HG02588 (cell line): ENCODE measurements around the gene HBM.
"Not testable (repeated sequence)": the region's sequence is repeated elsewhere in the genome, so short reads cannot be mapped to it uniquely, and the experiment has no call there.

Experiments used
- ATAC-seq: cut with Tn5 transposase; IDR thresholded peaks from one replicate; pipeline ENCODE4 v1.9.1; 2021; ENCODE audit warnings: mild to moderate bottlenecking, moderate library complexity; ENCODE audit not compliant: unreplicated experiment

HBM gene

GRCh38 chr16:167122-167690 lies 1.4 kb downstream of the HBM start:
- no peak for ATAC-seq

DNA sequence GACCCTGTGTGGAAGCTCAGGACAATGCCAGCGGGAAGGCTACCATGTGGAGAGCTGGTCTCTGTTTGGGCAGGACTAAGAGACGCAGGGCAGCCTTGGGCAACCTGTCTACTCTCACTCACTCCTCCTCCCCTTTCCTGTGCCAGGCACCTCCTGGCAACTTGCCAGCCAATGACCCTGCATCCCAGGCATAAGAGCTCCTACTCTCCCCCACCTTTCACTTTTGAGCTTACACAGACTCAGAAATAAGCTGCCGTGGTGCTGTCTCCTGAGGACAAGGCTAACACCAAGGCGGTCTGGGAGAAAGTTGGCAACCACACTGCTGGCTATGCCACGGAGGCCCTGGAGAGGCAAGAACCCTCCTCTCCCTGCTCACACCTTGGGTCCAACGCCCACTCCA lies 2.6 kb downstream of the HBM start:
- ATAC-seq, result no peak

- no peak for ATAC-seq
These were observed 3.2 kb downstream of the HBM start for GRCh38 chr16:169014-169413.

- ATAC-seq, result not testable (repeated sequence)
These were observed 4.3 kb downstream of the HBM start for GRCh38 chr16:170088-170507.

DNA sequence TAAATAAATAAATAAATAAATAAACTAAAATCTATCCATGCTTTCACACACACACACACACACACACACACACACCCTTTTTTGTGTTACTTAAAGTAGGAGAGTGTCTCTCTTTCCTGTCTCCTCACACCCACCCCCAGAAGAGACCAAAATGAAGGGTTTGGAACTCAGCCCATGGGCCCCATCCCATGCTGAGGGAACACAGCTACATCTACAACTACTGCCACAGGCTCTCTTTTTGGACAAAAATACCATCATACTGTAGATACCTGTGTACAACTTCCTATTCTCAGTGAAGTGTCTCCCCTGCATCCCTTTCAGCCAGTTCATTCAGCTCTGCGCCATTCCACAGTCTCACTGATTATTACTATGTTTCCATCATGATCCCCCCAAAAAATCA lies 5.0 kb downstream of the HBM start:
- ATAC-seq, result no peak

DNA sequence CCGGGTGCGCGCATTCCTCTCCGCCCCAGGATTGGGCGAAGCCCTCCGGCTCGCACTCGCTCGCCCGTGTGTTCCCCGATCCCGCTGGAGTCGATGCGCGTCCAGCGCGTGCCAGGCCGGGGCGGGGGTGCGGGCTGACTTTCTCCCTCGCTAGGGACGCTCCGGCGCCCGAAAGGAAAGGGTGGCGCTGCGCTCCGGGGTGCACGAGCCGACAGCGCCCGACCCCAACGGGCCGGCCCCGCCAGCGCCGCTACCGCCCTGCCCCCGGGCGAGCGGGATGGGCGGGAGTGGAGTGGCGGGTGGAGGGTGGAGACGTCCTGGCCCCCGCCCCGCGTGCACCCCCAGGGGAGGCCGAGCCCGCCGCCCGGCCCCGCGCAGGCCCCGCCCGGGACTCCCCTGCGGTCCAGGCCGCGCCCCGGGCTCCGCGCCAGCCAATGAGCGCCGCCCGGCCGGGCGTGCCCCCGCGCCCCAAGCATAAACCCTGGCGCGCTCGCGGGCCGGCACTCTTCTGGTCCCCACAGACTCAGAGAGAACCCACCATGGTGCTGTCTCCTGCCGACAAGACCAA lies 6.7 kb downstream of the HBM start, which contains the start of gene HBA2:
TSS of gene HBA2 (plus strand) at position 503 of the 568 bp plus-strand sequence. CDS start at position 540, 37 bp downstream.
- not testable (repeated sequence) for ATAC-seq

DNA sequence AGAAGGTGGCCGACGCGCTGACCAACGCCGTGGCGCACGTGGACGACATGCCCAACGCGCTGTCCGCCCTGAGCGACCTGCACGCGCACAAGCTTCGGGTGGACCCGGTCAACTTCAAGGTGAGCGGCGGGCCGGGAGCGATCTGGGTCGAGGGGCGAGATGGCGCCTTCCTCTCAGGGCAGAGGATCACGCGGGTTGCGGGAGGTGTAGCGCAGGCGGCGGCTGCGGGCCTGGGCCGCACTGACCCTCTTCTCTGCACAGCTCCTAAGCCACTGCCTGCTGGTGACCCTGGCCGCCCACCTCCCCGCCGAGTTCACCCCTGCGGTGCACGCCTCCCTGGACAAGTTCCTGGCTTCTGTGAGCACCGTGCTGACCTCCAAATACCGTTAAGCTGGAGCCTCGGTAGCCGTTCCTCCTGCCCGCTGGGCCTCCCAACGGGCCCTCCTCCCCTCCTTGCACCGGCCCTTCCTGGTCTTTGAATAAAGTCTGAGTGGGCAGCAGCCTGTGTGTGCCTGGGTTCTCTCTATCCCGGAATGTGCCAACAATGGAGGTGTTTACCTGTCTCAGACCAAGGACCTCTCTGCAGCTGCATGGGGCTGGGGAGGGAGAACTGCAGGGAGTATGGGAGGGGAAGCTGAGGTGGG lies 7.6 kb downstream of the HBM start:
- ATAC-seq, result not testable (repeated sequence)

- ATAC-seq, result not testable (repeated sequence)
These were observed 8.4 kb downstream of the HBM start for GRCh38 chr16:173928-174769.

GRCh38 chr16:175011-175949 lies 9.5 kb downstream of the HBM start:
- ATAC-seq, result no peak

- ATAC-seq, result not testable (repeated sequence)
These were observed 10.2 kb downstream of the HBM start for GRCh38 chr16:176006-176405.

DNA sequence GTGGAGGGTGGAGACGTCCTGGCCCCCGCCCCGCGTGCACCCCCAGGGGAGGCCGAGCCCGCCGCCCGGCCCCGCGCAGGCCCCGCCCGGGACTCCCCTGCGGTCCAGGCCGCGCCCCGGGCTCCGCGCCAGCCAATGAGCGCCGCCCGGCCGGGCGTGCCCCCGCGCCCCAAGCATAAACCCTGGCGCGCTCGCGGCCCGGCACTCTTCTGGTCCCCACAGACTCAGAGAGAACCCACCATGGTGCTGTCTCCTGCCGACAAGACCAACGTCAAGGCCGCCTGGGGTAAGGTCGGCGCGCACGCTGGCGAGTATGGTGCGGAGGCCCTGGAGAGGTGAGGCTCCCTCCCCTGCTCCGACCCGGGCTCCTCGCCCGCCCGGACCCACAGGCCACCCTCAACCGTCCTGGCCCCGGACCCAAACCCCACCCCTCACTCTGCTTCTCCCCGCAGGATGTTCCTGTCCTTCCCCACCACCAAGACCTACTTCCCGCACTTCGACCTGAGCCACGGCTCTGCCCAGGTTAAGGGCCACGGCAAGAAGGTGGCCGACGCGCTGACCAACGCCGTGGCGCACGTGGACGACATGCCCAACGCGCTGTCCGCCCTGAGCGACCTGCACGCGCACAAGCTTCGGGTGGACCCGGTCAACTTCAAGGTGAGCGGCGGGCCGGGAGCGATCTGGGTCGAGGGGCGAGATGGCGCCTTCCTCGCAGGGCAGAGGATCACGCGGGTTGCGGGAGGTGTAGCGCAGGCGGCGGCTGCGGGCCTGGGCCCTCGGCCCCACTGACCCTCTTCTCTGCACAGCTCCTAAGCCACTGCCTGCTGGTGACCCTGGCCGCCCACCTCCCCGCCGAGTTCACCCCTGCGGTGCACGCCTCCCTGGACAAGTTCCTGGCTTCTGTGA lies 11.0 kb downstream of the HBM start, which contains the start of gene HBA1:
TSS of gene HBA1 (plus strand) at position 204 of the 906 bp plus-strand sequence. CDS start at position 241, 37 bp downstream.
- not testable (repeated sequence) for ATAC-seq

DNA sequence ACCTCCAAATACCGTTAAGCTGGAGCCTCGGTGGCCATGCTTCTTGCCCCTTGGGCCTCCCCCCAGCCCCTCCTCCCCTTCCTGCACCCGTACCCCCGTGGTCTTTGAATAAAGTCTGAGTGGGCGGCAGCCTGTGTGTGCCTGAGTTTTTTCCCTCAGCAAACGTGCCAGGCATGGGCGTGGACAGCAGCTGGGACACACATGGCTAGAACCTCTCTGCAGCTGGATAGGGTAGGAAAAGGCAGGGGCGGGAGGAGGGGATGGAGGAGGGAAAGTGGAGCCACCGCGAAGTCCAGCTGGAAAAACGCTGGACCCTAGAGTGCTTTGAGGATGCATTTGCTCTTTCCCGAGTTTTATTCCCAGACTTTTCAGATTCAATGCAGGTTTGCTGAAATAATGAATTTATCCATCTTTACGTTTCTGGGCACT lies 11.6 kb downstream of the HBM start:
- no peak for ATAC-seq

DNA sequence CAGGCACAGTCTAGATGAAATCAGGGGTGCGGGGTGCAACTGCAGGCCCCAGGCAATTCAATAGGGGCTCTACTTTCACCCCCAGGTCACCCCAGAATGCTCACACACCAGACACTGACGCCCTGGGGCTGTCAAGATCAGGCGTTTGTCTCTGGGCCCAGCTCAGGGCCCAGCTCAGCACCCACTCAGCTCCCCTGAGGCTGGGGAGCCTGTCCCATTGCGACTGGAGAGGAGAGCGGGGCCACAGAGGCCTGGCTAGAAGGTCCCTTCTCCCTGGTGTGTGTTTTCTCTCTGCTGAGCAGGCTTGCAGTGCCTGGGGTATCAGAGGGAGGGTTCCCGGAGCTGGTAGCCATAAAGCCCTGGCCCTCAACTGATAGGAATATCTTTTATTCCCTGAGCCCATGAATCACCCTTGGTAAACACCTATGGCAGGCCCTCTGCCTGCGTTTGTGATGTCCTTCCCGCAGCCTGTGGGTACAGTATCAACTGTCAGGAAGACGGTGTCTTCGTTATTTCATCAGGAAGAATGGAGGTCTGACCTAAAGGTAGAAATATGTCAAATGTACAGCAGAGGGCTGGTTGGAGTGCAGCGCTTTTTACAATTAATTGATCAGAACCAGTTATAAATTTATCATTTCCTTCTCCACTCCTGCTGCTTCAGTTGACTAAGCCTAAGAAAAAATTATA lies 12.3 kb downstream of the HBM start:
- ATAC-seq, result no peak

- ATAC-seq, result no peak
These were observed 12.9 kb downstream of the HBM start for GRCh38 chr16:178668-179015.

- ATAC-seq, result no peak
These were observed 13.7 kb downstream of the HBM start for GRCh38 chr16:179211-180092.

- ATAC-seq, result no peak
These were observed 14.4 kb downstream of the HBM start, which contains the start of gene HBQ1 for GRCh38 chr16:180101-180675. Gene HBQ1, plus strand, starts transcription at chr16:180459. Its CDS starts 28 bp downstream, at chr16:180487.
